Karpas-422 (cell line): ENCODE measurements around the gene AFAP1L2. TPM values are rescaled to one million over a fixed set of nuclear protein-coding genes. Genes with fewer than 3 reads are reported as not detected.

Experiments
- DNase-seq: peaks from one replicate; pipeline ENCODE4 v3.0.0-alpha.2; 2015
- H2AFZ ChIP-seq: fragments of 200-600 bp; sonication (generic); 2 replicates; pipeline ENCODE4 v1.6.1; 2014; ENCODE audit warnings: antibody characterized with exemption, low read length, mixed read lengths
- H3K27ac ChIP-seq: fragments of 200-600 bp; sonication (generic); 2 replicates; pipeline ENCODE4 v1.5.1; 2014; ENCODE audit warnings: mild to moderate bottlenecking, low read length, moderate library complexity
- H3K27me3 ChIP-seq: fragments of 200-600 bp; sonication (generic); 2 replicates; pipeline ENCODE4 v1.6.1; 2014; ENCODE audit warnings: low read length, mixed read lengths
- H3K36me3 ChIP-seq: fragments of 200-600 bp; sonication (generic); 2 replicates; pipeline ENCODE4 v1.6.1; 2014; ENCODE audit warnings: low read length, mixed read lengths; ENCODE audit not compliant: insufficient read depth
- H3K4me1 ChIP-seq: fragments of 200-600 bp; sonication (generic); 2 replicates; pipeline ENCODE4 v1.6.1; 2014; ENCODE audit warnings: mild to moderate bottlenecking, low read length, mixed read lengths
- H3K4me2 ChIP-seq: fragments of 200-600 bp; sonication (generic); 2 replicates; pipeline ENCODE4 v1.6.1; 2014; ENCODE audit warnings: low read length, low read depth, mild to moderate bottlenecking; ENCODE audit not compliant: poor library complexity, severe bottlenecking
- H3K4me3 ChIP-seq: fragments of 200-600 bp; sonication (generic); 2 replicates; pipeline ENCODE4 v1.5.1; 2014; ENCODE audit warnings: mild to moderate bottlenecking, antibody characterized with exemption, low read length, mixed read lengths
- H3K79me2 ChIP-seq: fragments of 200-600 bp; sonication (generic); 2 replicates; pipeline ENCODE4 v1.6.1; 2014; ENCODE audit warnings: mild to moderate bottlenecking, low read length, mixed read lengths
- H3K9ac ChIP-seq: fragments of 200-600 bp; sonication (generic); 2 replicates; pipeline ENCODE4 v1.6.0; 2014; ENCODE audit warnings: low read length
- H3K9me2 ChIP-seq: fragments of 200-600 bp; sonication (generic), shearing (Covaris generic); replicated peaks from 2 replicates; pipeline ENCODE4 v1.6.0; 2014; ENCODE audit warnings: mild to moderate bottlenecking, low read length, moderate library complexity; ENCODE audit not compliant: insufficient read depth
- H3K9me3 ChIP-seq: fragments of 300-700, 200-600 bp; sonication (generic); 2 replicates; pipeline ENCODE4 v1.6.1; 2014; ENCODE audit warnings: low read length, mixed read lengths
- H4K20me1 ChIP-seq: fragments of 200-600 bp; sonication (generic); 2 replicates; pipeline ENCODE4 v1.6.1; 2014; ENCODE audit warnings: mild to moderate bottlenecking, antibody characterized with exemption, low read length, low read depth; ENCODE audit not compliant: insufficient read depth
- total RNA-seq: library from RNA; depleted of rRNA; stranded (reverse); fragments of >200 nt; shearing (Covaris generic); gene quantifications from 2 replicates; pipeline ENCODE4 v1.2.3, GENCODE V29; 2014; ENCODE audit warnings: low replicate concordance

Gene AFAP1L2
- total RNA-seq, 1 experiment from 2014 or later: 2.0 TPM

- no peaks in the 10 kb centered on the region for H3K79me2 ChIP-seq
- no peaks in the 10 kb centered on the region for H4K20me1 ChIP-seq
- no peak overlapping the region for H3K27ac ChIP-seq
- H3K27me3 ChIP-seq: no peaks in the 10 kb centered on the region
- no peak for DNase-seq
- no peak overlapping the region for H2AFZ ChIP-seq
- no peaks in the 10 kb centered on the region for H3K4me1 ChIP-seq
- H3K9me3 ChIP-seq: no peaks in the 10 kb centered on the region
- H3K4me3 ChIP-seq: no peak overlapping the region
- no peaks in the 10 kb centered on the region for H3K9me2 ChIP-seq
- no peaks in the 10 kb centered on the region for H3K36me3 ChIP-seq
- H3K4me2 ChIP-seq: no peak overlapping the region
- no peak overlapping the region for H3K9ac ChIP-seq
These were observed 84.7 kb downstream of the AFAP1L2 start for GRCh38 chr10:114319406-114320248.

GRCh38 chr10:114316744-114317143 is 87.6 kb downstream of the AFAP1L2 start:
- H3K4me1 ChIP-seq: no peaks in the 10 kb centered on the region
- no peaks in the 10 kb centered on the region for H3K79me2 ChIP-seq
- H2AFZ ChIP-seq: no peak overlapping the region
- H3K9me2 ChIP-seq: no peaks in the 10 kb centered on the region
- H4K20me1 ChIP-seq: no peaks in the 10 kb centered on the region
- H3K27ac ChIP-seq: no peak overlapping the region
- H3K4me2 ChIP-seq: no peak overlapping the region
- no peaks in the 10 kb centered on the region for H3K27me3 ChIP-seq
- no peak overlapping the region for H3K4me3 ChIP-seq
- no peaks in the 10 kb centered on the region for H3K9me3 ChIP-seq
- no peak for DNase-seq
- H3K36me3 ChIP-seq: no peaks in the 10 kb centered on the region
- H3K9ac ChIP-seq: no peak overlapping the region

GRCh38 chr10:114315566-114316420 is 88.5 kb downstream of the AFAP1L2 start:
- Histone ChIP-seq H3K9ac (no peak overlapping the region), H3K4me1 (no peaks in the 10 kb centered on the region), H3K9me3 (no peaks in the 10 kb centered on the region), H3K36me3 (no peaks in the 10 kb centered on the region), H3K9me2 (no peaks in the 10 kb centered on the region), H2AFZ (no peak overlapping the region), H3K27me3 (no peaks in the 10 kb centered on the region), H4K20me1 (no peaks in the 10 kb centered on the region), H3K27ac (no peak overlapping the region), H3K4me3 (no peak overlapping the region), H3K4me2 (no peak overlapping the region), H3K79me2 (no peaks in the 10 kb centered on the region)
- no peak for DNase-seq

- no peaks in the 10 kb centered on the region for H3K9me2 ChIP-seq
- no peaks in the 10 kb centered on the region for H4K20me1 ChIP-seq
- no peak overlapping the region for H2AFZ ChIP-seq
- no peak overlapping the region for H3K9ac ChIP-seq
- H3K4me3 ChIP-seq: no peak overlapping the region
- no peak for DNase-seq
- no peaks in the 10 kb centered on the region for H3K36me3 ChIP-seq
- no peaks in the 10 kb centered on the region for H3K9me3 ChIP-seq
- no peak overlapping the region for H3K4me2 ChIP-seq
- H3K79me2 ChIP-seq: no peaks in the 10 kb centered on the region
- no peak overlapping the region for H3K27ac ChIP-seq
- H3K4me1 ChIP-seq: no peaks in the 10 kb centered on the region
- H3K27me3 ChIP-seq: no peaks in the 10 kb centered on the region
These were observed 90.4 kb downstream of the AFAP1L2 start for GRCh38 chr10:114313866-114314265.

GRCh38 chr10:114313139-114313538 is 91.2 kb downstream of the AFAP1L2 start:
- Histone ChIP-seq H4K20me1 (no peaks in the 10 kb centered on the region), H3K27me3 (no peaks in the 10 kb centered on the region), H3K4me3 (no peak overlapping the region), H3K79me2 (no peaks in the 10 kb centered on the region), H3K9me2 (no peaks in the 10 kb centered on the region), H3K9ac (no peak overlapping the region), H3K36me3 (no peaks in the 10 kb centered on the region), H3K4me2 (no peak overlapping the region), H2AFZ (no peak overlapping the region), H3K27ac (no peak overlapping the region), H3K9me3 (no peaks in the 10 kb centered on the region), H3K4me1 (no peaks in the 10 kb centered on the region)
- DNase-seq: no peak

GRCh38 chr10:114311496-114312209 is 92.6 kb downstream of the AFAP1L2 start:
- no peak for DNase-seq
- H3K27me3 ChIP-seq: no peaks in the 10 kb centered on the region
- no peaks in the 10 kb centered on the region for H4K20me1 ChIP-seq
- no peak overlapping the region for H3K4me3 ChIP-seq
- no peaks in the 10 kb centered on the region for H3K9me3 ChIP-seq
- no peak overlapping the region for H3K9ac ChIP-seq
- H2AFZ ChIP-seq: no peak overlapping the region
- H3K4me1 ChIP-seq: no peaks in the 10 kb centered on the region
- no peak overlapping the region for H3K4me2 ChIP-seq
- no peaks in the 10 kb centered on the region for H3K36me3 ChIP-seq
- H3K9me2 ChIP-seq: no peaks in the 10 kb centered on the region
- no peak overlapping the region for H3K27ac ChIP-seq
- no peaks in the 10 kb centered on the region for H3K79me2 ChIP-seq

- Histone ChIP-seq H4K20me1 (no peaks in the 10 kb centered on the region), H2AFZ (no peak overlapping the region), H3K36me3 (no peaks in the 10 kb centered on the region), H3K4me3 (no peak overlapping the region), H3K4me2 (no peak overlapping the region), H3K4me1 (no peaks in the 10 kb centered on the region), H3K9me2 (no peaks in the 10 kb centered on the region), H3K9ac (no peak overlapping the region), H3K9me3 (no peaks in the 10 kb centered on the region), H3K27ac (no peak overlapping the region), H3K79me2 (no peaks in the 10 kb centered on the region), H3K27me3 (no peaks in the 10 kb centered on the region)
- DNase-seq: no peak
These were observed 93.3 kb downstream of the AFAP1L2 start for GRCh38 chr10:114311023-114311422.

- H3K27ac ChIP-seq: no peak overlapping the region
- H3K4me1 ChIP-seq: no peaks in the 10 kb centered on the region
- no peaks in the 10 kb centered on the region for H4K20me1 ChIP-seq
- no peaks in the 10 kb centered on the region for H3K9me3 ChIP-seq
- no peak for DNase-seq
- no peaks in the 10 kb centered on the region for H3K36me3 ChIP-seq
- H2AFZ ChIP-seq: no peak overlapping the region
- no peak overlapping the region for H3K4me3 ChIP-seq
- no peaks in the 10 kb centered on the region for H3K79me2 ChIP-seq
- no peak overlapping the region for H3K4me2 ChIP-seq
- no peak overlapping the region for H3K9ac ChIP-seq
- no peaks in the 10 kb centered on the region for H3K9me2 ChIP-seq
- no peaks in the 10 kb centered on the region for H3K27me3 ChIP-seq
These were observed 94.0 kb downstream of the AFAP1L2 start for GRCh38 chr10:114310346-114310745.
